Liver (tissue), 9 donors: ENCODE results near the gene HDAC10. TPM values are rescaled to one million over a fixed set of nuclear protein-coding genes. Genes with fewer than 3 reads are reported as not detected.

Experiments used
- DNase-seq: peaks from one replicate; pipeline ENCODE4 v3.0.0-alpha.2; 2017; ENCODE audit warnings: low spot score
- H3K27ac ChIP-seq, 2 donors: one replicate each; pipeline ENCODE4 v1.7.0; 2013; ENCODE audit warnings: inconsistent platforms in 2 of 2, low read length in 2 of 2, control low read depth in 1 of 2, low read depth in 1 of 2, mild to moderate bottlenecking in 1 of 2
- H3K27me3 ChIP-seq, 4 donors: one replicate each; pipeline versions ENCODE4 v1.6.1 to v1.7.0; 2013; ENCODE audit warnings: low read length in 3 of 4, inconsistent platforms in 1 of 4, mild to moderate bottlenecking in 1 of 4, moderate library complexity in 1 of 4; ENCODE audit not compliant: control insufficient read depth in 4 of 4, insufficient read depth in 4 of 4
- H3K36me3 ChIP-seq, 4 donors: one replicate each; pipeline versions ENCODE4 v1.6.1 to v1.7.0; 2013; ENCODE audit warnings: low read length in 3 of 4, mild to moderate bottlenecking in 3 of 4, low read depth in 1 of 4, moderate library complexity in 1 of 4; ENCODE audit not compliant: control insufficient read depth in 4 of 4, insufficient read depth in 3 of 4
- H3K4me1 ChIP-seq, 4 donors: one replicate each; pipeline versions ENCODE4 v1.6.1 to v1.7.0; 2013; ENCODE audit warnings: low read length in 3 of 4, mild to moderate bottlenecking in 3 of 4, moderate library complexity in 1 of 4; ENCODE audit not compliant: control insufficient read depth in 4 of 4, insufficient read depth in 4 of 4
- H3K4me3 ChIP-seq, 3 donors: one replicate each; pipeline versions ENCODE4 v1.6.1 to v1.7.0; 2013; ENCODE audit warnings: low read length in 3 of 3, control low read depth in 1 of 3, low read depth in 1 of 3, mild to moderate bottlenecking in 1 of 3
- H3K9ac ChIP-seq, 2 donors: one replicate each; pipeline ENCODE4 v1.7.0; 2013; ENCODE audit warnings: low read length in 2 of 2, mild to moderate bottlenecking in 2 of 2, moderate library complexity in 2 of 2, control low read depth in 1 of 2, low read depth in 1 of 2
- H3K9me3 ChIP-seq, 4 donors: one replicate each; pipeline versions ENCODE4 v1.6.1 to v1.7.0; 2013; ENCODE audit warnings: low read length in 3 of 4; ENCODE audit not compliant: control insufficient read depth in 4 of 4
- ATF3 ChIP-seq: IDR thresholded peaks from 2 replicates; pipeline ENCODE4 v1.6.1; 2016; ENCODE audit warnings: antibody characterized with exemption
- CTCF ChIP-seq: fragments of 150-350 bp; IDR thresholded peaks from 2 replicates; pipeline ENCODE4 v1.5.1; 2017; ENCODE audit warnings: improper control_type of control experiment, low read depth, low read length; ENCODE audit not compliant: missing input control
- EGR1 ChIP-seq, 2 donors: IDR thresholded peaks; 2 replicates each; pipeline ENCODE4 v1.6.1; 2016 to 2018; ENCODE audit warnings: antibody characterized with exemption in 2 of 2, low read depth in 2 of 2
- FOXA1 ChIP-seq: IDR thresholded peaks from 2 replicates; pipeline ENCODE4 v1.6.1; 2016; ENCODE audit warnings: antibody characterized with exemption
- FOXA2 ChIP-seq: IDR thresholded peaks from 2 replicates; pipeline ENCODE4 v1.6.1; 2016; ENCODE audit warnings: antibody characterized with exemption
- GABPA ChIP-seq, 2 donors: IDR thresholded peaks in 1 of 2; conservative IDR thresholded peaks in 1 of 2; 2 replicates each; pipeline ENCODE4 v1.6.1; 2016; ENCODE audit warnings: antibody characterized with exemption in 2 of 2, mild to moderate bottlenecking in 1 of 2, moderate library complexity in 1 of 2
- HNF4A ChIP-seq, 2 donors: conservative IDR thresholded peaks; 2 replicates each; pipeline ENCODE4 v1.6.1; 2016; ENCODE audit warnings: antibody characterized with exemption in 2 of 2, mild to moderate bottlenecking in 2 of 2
- HNF4G ChIP-seq: IDR thresholded peaks from 2 replicates; pipeline ENCODE4 v1.6.1; 2016; ENCODE audit warnings: antibody characterized with exemption
- JUND ChIP-seq, 2 donors: IDR thresholded peaks; 2 replicates each; pipeline ENCODE4 v1.6.1; 2016; ENCODE audit warnings: antibody characterized with exemption in 2 of 2
- MAX ChIP-seq: IDR thresholded peaks from 2 replicates; pipeline ENCODE4 v1.6.1; 2016; ENCODE audit warnings: antibody characterized with exemption
- NR2F2 ChIP-seq: IDR thresholded peaks from 2 replicates; pipeline ENCODE4 v1.6.1; 2016; ENCODE audit warnings: antibody characterized with exemption
- RAD21 ChIP-seq, 2 donors: IDR thresholded peaks; 2 replicates each; pipeline ENCODE4 v1.6.1; 2016; ENCODE audit warnings: antibody characterized with exemption in 2 of 2, mild to moderate bottlenecking in 2 of 2
- REST ChIP-seq: IDR thresholded peaks from 2 replicates; pipeline ENCODE4 v1.6.1; 2016; ENCODE audit warnings: antibody characterized with exemption, mild to moderate bottlenecking
- RXRA ChIP-seq, 2 donors: IDR thresholded peaks; 2 replicates each; pipeline ENCODE4 v1.6.1; 2017 to 2018; ENCODE audit warnings: antibody characterized with exemption in 2 of 2, mild to moderate bottlenecking in 1 of 2
- SP1 ChIP-seq: IDR thresholded peaks from 2 replicates; pipeline ENCODE4 v1.6.1; 2018; ENCODE audit warnings: antibody characterized with exemption, mild to moderate bottlenecking
- TAF1 ChIP-seq: conservative IDR thresholded peaks from 2 replicates; pipeline ENCODE4 v1.6.1; 2016; ENCODE audit warnings: antibody characterized with exemption, mild to moderate bottlenecking
- YY1 ChIP-seq: IDR thresholded peaks from 2 replicates; pipeline ENCODE4 v1.6.1; 2016; ENCODE audit warnings: antibody characterized with exemption, mild to moderate bottlenecking
- ZBTB33 ChIP-seq: IDR thresholded peaks from 2 replicates; pipeline ENCODE4 v1.6.1; 2016; ENCODE audit warnings: antibody characterized with exemption
- WGBS: extraction: QIAGEN DNeasy Blood & Tissue Kit; methylation state at CpG from one replicate; pipeline ENCODE4 v1.1.7; 2013; 5-methylcytosine and 5-hydroxymethylcytosine counted together
- polyA plus RNA-seq, 2 donors: library from polyadenylated mRNA; stranded (reverse) in 1 of 2; unstranded in 1 of 2; fragments of 200-250 nt in 1 of 2; fragments of >200 nt in 1 of 2; fragmentation: Nextera tagmentation in 1 of 2; extraction: Ambion mirVana in 1 of 2; gene quantifications; one replicate each; pipeline versions ENCODE4 v1.2.1 to v1.2.3, GENCODE V29; 2013 to 2015
- total RNA-seq, 2 donors: library from RNA; depleted of rRNA; stranded (reverse); fragments of >200 nt; gene quantifications; one replicate each; pipeline ENCODE4 v1.2.3, GENCODE V29; 2014
- donor health status: healthy.
- donor health status: healthy.
- donor health status: healthy.
- donor health status: healthy.
- donor health status: healthy.

HDAC10 gene
- total and polyA plus RNA-seq, 4 donors = 6.2 to 18.2 (median 13.6) TPM

- 32% methylated on average over 29 of the region's 29 CpGs for WGBS
- peaks cover 54 to 90% (median 74%) of the 10 kb centered on the region in 4 donors for H3K4me1 ChIP-seq
- H3K36me3 ChIP-seq = peaks cover 0 to 2% (median 0%) of the 10 kb centered on the region in 4 donors
- H3K27ac ChIP-seq = peak overlapping the region; percentile 16 to 70
- no peaks in the 10 kb centered on the region for H3K27me3 ChIP-seq
- H3K9ac ChIP-seq = no peak overlapping the region
- H3K4me3 ChIP-seq = peak overlapping the region in 2 of 3 donors; percentile 12 to 36
- H3K9me3 ChIP-seq = no peaks in the 10 kb centered on the region
- no peak for DNase-seq
- TF ChIP-seq FOXA1 = no peak
- no peak for TF ChIP-seq FOXA2
- no peak for TF ChIP-seq CTCF
- peak; percentile 47 to 79 for TF ChIP-seq EGR1 (IDR thresholded peaks at IDR 0.05; ENCODE audit: low read depth in 2 of 2)
- no peak for TF ChIP-seq ATF3
- no peak for TF ChIP-seq ZBTB33
- TF ChIP-seq JUND (IDR thresholded peaks at IDR 0.05) = no peak
- no peak for TF ChIP-seq MAX
- peak; percentile 24 for TF ChIP-seq HNF4G
- TF ChIP-seq GABPA (IDR thresholded peaks at IDR 0.05 in 1 of 2, conservative IDR thresholded peaks at IDR 0.05 in 1 of 2) = no peak
- TF ChIP-seq NR2F2 = no peak
- no peak for TF ChIP-seq RAD21 (IDR thresholded peaks at IDR 0.05)
- no peak for TF ChIP-seq TAF1
- TF ChIP-seq RXRA (IDR thresholded peaks at IDR 0.05) = peak; percentile 35 to 64
- peak; percentile 56 to 67 for TF ChIP-seq HNF4A (conservative IDR thresholded peaks at IDR 0.05)
- TF ChIP-seq YY1 = peak; percentile 15
- TF ChIP-seq REST = no peak
- TF ChIP-seq SP1 = no peak
These were observed 45.8 kb upstream of the HDAC10 start for GRCh38 chr22:50296658-50297490.
